SK-N-SH treated with all-trans-retinoic acid at 6 μM for 48 hours (cell line): ENCODE data around the gene CUL7.

ENCODE experiments used
- ARNTL ChIP-seq: fragments of 450-650 bp; formaldehyde crosslinking; IDR thresholded peaks from 2 replicates; pipeline ENCODE4 v1.5.0; 2020; ENCODE audit warnings: low read depth, mild to moderate bottlenecking, moderate library complexity, borderline replicate concordance
- CREB5 ChIP-seq: fragments of 250-450 bp; sonication (Bioruptor Pico); IDR thresholded peaks from 2 replicates; pipeline ENCODE4 v1.5.1; 2020; ENCODE audit warnings: low read depth, mild to moderate bottlenecking, moderate library complexity
- TOX ChIP-seq: fragments of 250-450 bp; sonication (Bioruptor Pico); IDR thresholded peaks from 2 replicates; pipeline ENCODE4 v1.8.0; 2021; ENCODE audit warnings: mild to moderate bottlenecking, moderate library complexity, borderline replicate concordance
- ZFP30 ChIP-seq: fragments of 450-650 bp; formaldehyde crosslinking; IDR thresholded peaks from 2 replicates; pipeline ENCODE4 v1.5.0; 2022; ENCODE audit warnings: mild to moderate bottlenecking, moderate library complexity

- TF ChIP-seq TOX (CRISPR knock-in tag) (no peak), ZFP30 (no peak), ARNTL (CRISPR knock-in tag) (no peak), CREB5 (CRISPR knock-in tag) (no peak)
Observed at GRCh38 chr6:43086022-43086658, 32.5 kb upstream of the CUL7 start.
